Left kidney (tissue), 2 donors: ENCODE measurements around the gene SHCBP1L. TPM values are rescaled to one million over a fixed set of nuclear protein-coding genes. Genes with fewer than 3 reads are reported as not detected.

Experiments used
- DNase-seq: peaks from one replicate; pipeline ENCODE4 v3.0.0-alpha.2; 2013
- polyA plus RNA-seq: library from polyadenylated mRNA; unstranded; fragments of 120-200 nt; gene quantifications from one replicate; pipeline ENCODE4 v1.2.1, GENCODE V29; 2013; ENCODE audit not compliant: insufficient read length

The SHCBP1L gene
- polyA plus RNA-seq, 1 donor: 0.55 TPM

GRCh38 chr1:182890927-182891610 is 61.9 kb downstream of the SHCBP1L start:
- no peak for DNase-seq

- no peak for DNase-seq
These were observed 63.0 kb downstream of the SHCBP1L start for GRCh38 chr1:182889997-182890396.

- no peak for DNase-seq
These were observed 64.0 kb downstream of the SHCBP1L start for GRCh38 chr1:182888736-182889531.

- no peak for DNase-seq
These were observed 66.0 kb downstream of the SHCBP1L start for GRCh38 chr1:182886985-182887384.

GRCh38 chr1:182885591-182885990 is 67.4 kb downstream of the SHCBP1L start:
- DNase-seq: no peak

GRCh38 chr1:182884872-182885271 is 68.1 kb downstream of the SHCBP1L start:
- no peak for DNase-seq

- no peak for DNase-seq
These were observed 75.1 kb downstream of the SHCBP1L start for GRCh38 chr1:182877842-182878241.

- DNase-seq: no peak
These were observed 75.6 kb downstream of the SHCBP1L start for GRCh38 chr1:182877331-182877730.

- DNase-seq: no peak
These were observed 77.1 kb downstream of the SHCBP1L start for GRCh38 chr1:182875889-182876288.

- no peak for DNase-seq
These were observed 80.1 kb downstream of the SHCBP1L start for GRCh38 chr1:182872881-182873280.

- DNase-seq: no peak
These were observed 83.7 kb downstream of the SHCBP1L start for GRCh38 chr1:182869241-182869666.

- no peak for DNase-seq
These were observed 85.1 kb downstream of the SHCBP1L start for GRCh38 chr1:182867861-182868260.

- no peak for DNase-seq
These were observed 89.0 kb downstream of the SHCBP1L start for GRCh38 chr1:182863940-182864339.

- no peak for DNase-seq
These were observed 90.1 kb downstream of the SHCBP1L start for GRCh38 chr1:182862827-182863226.

- DNase-seq: no peak
These were observed 91.0 kb downstream of the SHCBP1L start for GRCh38 chr1:182861994-182862393.

- DNase-seq: no peak
These were observed 92.3 kb downstream of the SHCBP1L start for GRCh38 chr1:182860658-182861057.

- DNase-seq: no peak
These were observed 95.8 kb downstream of the SHCBP1L start for GRCh38 chr1:182857212-182857611.

- no peak for DNase-seq
These were observed 97.1 kb downstream of the SHCBP1L start for GRCh38 chr1:182855911-182856310.

GRCh38 chr1:182851825-182852224 is 101.1 kb downstream of the SHCBP1L start:
- DNase-seq: no peak

GRCh38 chr1:182850319-182850718 is 102.6 kb downstream of the SHCBP1L start:
- no peak for DNase-seq
